Progenitor cell of endocrine pancreas (in vitro differentiated cells): ENCODE results near the gene SNRPD2. TPM values are rescaled to one million over a fixed set of nuclear protein-coding genes. Genes with fewer than 3 reads are reported as not detected.

Experiments used
- DNase-seq: peaks from one replicate; pipeline ENCODE4 v3.0.0; 2021; ENCODE audit warnings: low spot score; ENCODE audit not compliant: unreplicated experiment
- H3K27ac Mint-ChIP-seq: 2 replicates; pipeline ENCODE4 v1.8.0; 2021; ENCODE audit warnings: mild to moderate bottlenecking, moderate library complexity, mixed read lengths
- H3K27me3 Mint-ChIP-seq: 2 replicates; pipeline ENCODE4 v1.8.0; 2021; ENCODE audit warnings: mixed read lengths
- H3K36me3 Mint-ChIP-seq: 2 replicates; pipeline ENCODE4 v1.8.0; 2022; ENCODE audit warnings: mixed read lengths; ENCODE audit not compliant: insufficient read depth
- H3K4me1 Mint-ChIP-seq: 2 replicates; pipeline ENCODE4 v1.8.0; 2021; ENCODE audit warnings: low read depth, mixed read lengths
- H3K4me3 Mint-ChIP-seq: 2 replicates; pipeline ENCODE4 v1.8.0; 2021; ENCODE audit warnings: low read depth, mild to moderate bottlenecking, moderate library complexity, mixed read lengths
- H3K9me3 Mint-ChIP-seq: 2 replicates; pipeline ENCODE4 v1.8.0; 2021; ENCODE audit warnings: low read depth, mixed read lengths
- CTCF ChIP-seq: fragments of 200-600 bp; sonication (generic); IDR thresholded peaks from one replicate; pipeline ENCODE4 v1.5.0; 2021; ENCODE audit warnings: antibody characterized with exemption, mild to moderate bottlenecking; ENCODE audit not compliant: unreplicated experiment
- total RNA-seq: library from RNA; stranded (reverse); gene quantifications from 2 replicates; pipeline ENCODE4 v1.2.1, GENCODE V29; 2021

The SNRPD2 gene
- total RNA-seq, 1 donor from 2014 or later = 401 TPM

GRCh38 chr19:45646345-45646698 is 45.4 kb downstream of the SNRPD2 start:
- no peak for TF ChIP-seq CTCF
- DNase-seq = no peak
- Mint-ChIP-seq H3K27ac (peak overlapping the region; percentile 69), H3K27me3 (peaks cover 7% of the 10 kb centered on the region), H3K4me1 (peaks cover 11% of the 10 kb centered on the region), H3K9me3 (peaks cover under 1% of the 10 kb centered on the region), H3K36me3 (no peaks in the 10 kb centered on the region), H3K4me3 (peak overlapping the region; percentile 65)

- peak; percentile 44 for DNase-seq
- Mint-ChIP-seq H3K4me1 (peaks cover 16% of the 10 kb centered on the region), H3K27me3 (peaks cover 12% of the 10 kb centered on the region), H3K27ac (peak overlapping the region; percentile 69), H3K4me3 (peak overlapping the region; percentile 65), H3K9me3 (peaks cover 6% of the 10 kb centered on the region), H3K36me3 (no peaks in the 10 kb centered on the region)
- no peak for TF ChIP-seq CTCF
Observed at GRCh38 chr19:45645631-45646344, 46.0 kb downstream of the SNRPD2 start.

GRCh38 chr19:45645068-45645630 is 46.6 kb downstream of the SNRPD2 start:
- DNase-seq = no peak
- no peak for TF ChIP-seq CTCF
- Mint-ChIP-seq H3K27me3 (peaks cover 14% of the 10 kb centered on the region), H3K4me1 (peaks cover 17% of the 10 kb centered on the region), H3K4me3 (no peak overlapping the region), H3K27ac (no peak overlapping the region), H3K36me3 (no peaks in the 10 kb centered on the region), H3K9me3 (peaks cover 6% of the 10 kb centered on the region)

- peaks cover 17% of the 10 kb centered on the region for H3K4me1 Mint-ChIP-seq
- H3K27ac Mint-ChIP-seq = no peak overlapping the region
- peak overlapping the region; percentile 72 for H3K4me3 Mint-ChIP-seq
- peaks cover 14% of the 10 kb centered on the region for H3K27me3 Mint-ChIP-seq
- H3K36me3 Mint-ChIP-seq = no peaks in the 10 kb centered on the region
- peaks cover 6% of the 10 kb centered on the region for H3K9me3 Mint-ChIP-seq
- TF ChIP-seq CTCF = no peak
- DNase-seq = no peak
Observed at GRCh38 chr19:45643927-45644771, 47.6 kb downstream of the SNRPD2 start.
